Immature natural killer cell (primary cell): ENCODE measurements around the gene UBE3B. TPM values are rescaled to one million over a fixed set of nuclear protein-coding genes. Genes with fewer than 3 reads are reported as not detected.

ENCODE experiments used
- DNase-seq, 3 donors: peaks; one replicate each; pipeline ENCODE4 v3.0.0; 2022; ENCODE audit warnings: mixed read lengths in 1 of 3
- H3K27ac Mint-ChIP-seq, 6 donors: one replicate each; pipeline ENCODE4 v1.8.0; 2020; ENCODE audit warnings: mixed read lengths in 6 of 6, mild to moderate bottlenecking in 5 of 6, inconsistent platforms in 4 of 6, moderate library complexity in 3 of 6
- H3K27me3 Mint-ChIP-seq, 3 donors: one replicate each; pipeline ENCODE4 v1.8.0; 2020 to 2021; ENCODE audit warnings: low read depth in 3 of 3, mild to moderate bottlenecking in 3 of 3, mixed read lengths in 3 of 3, moderate library complexity in 3 of 3, inconsistent platforms in 1 of 3
- H3K36me3 Mint-ChIP-seq, 3 donors: one replicate each; pipeline ENCODE4 v1.8.0; 2020; ENCODE audit warnings: mixed read lengths in 3 of 3, inconsistent platforms in 2 of 3, mild to moderate bottlenecking in 2 of 3
- H3K4me1 Mint-ChIP-seq, 2 donors: one replicate each; pipeline ENCODE4 v1.8.0; 2020; ENCODE audit warnings: inconsistent platforms in 2 of 2, mild to moderate bottlenecking in 2 of 2, mixed read lengths in 2 of 2, moderate library complexity in 1 of 2
- H3K4me3 Mint-ChIP-seq, 5 donors: one replicate each; pipeline ENCODE4 v1.8.0; 2020; ENCODE audit warnings: mild to moderate bottlenecking in 5 of 5, mixed read lengths in 5 of 5, inconsistent platforms in 3 of 5, moderate library complexity in 3 of 5
- H3K9me3 Mint-ChIP-seq, 6 donors: one replicate each; pipeline ENCODE4 v1.8.0; 2020; ENCODE audit warnings: mild to moderate bottlenecking in 6 of 6, mixed read lengths in 6 of 6, inconsistent platforms in 4 of 6, moderate library complexity in 3 of 6
- polyA plus RNA-seq, 3 donors: library from polyadenylated mRNA; unstranded; fragments of 300-500 nt; fragmentation: Illumina TruSeq; gene quantifications; one replicate each; pipeline ENCODE4 v1.2.3, GENCODE V29; 2021

UBE3B gene
- polyA plus RNA-seq, 3 donors from 2014 or later = 25.3 to 41.2 (median 34.2) TPM

- H3K4me1 Mint-ChIP-seq = peaks cover 93 to 99% of the 10 kb centered on the region in 2 donors
- peak overlapping the region; percentile 85 to 98 (median 96) for H3K27ac Mint-ChIP-seq
- H3K9me3 Mint-ChIP-seq = no peaks in the 10 kb centered on the region
- no peak for DNase-seq
- H3K27me3 Mint-ChIP-seq = peaks cover 3 to 5% (median 4%) of the 10 kb centered on the region in 3 donors
- peak overlapping the region; percentile 62 to 85 (median 80) for H3K4me3 Mint-ChIP-seq
- peaks cover 28 to 52% (median 46%) of the 10 kb centered on the region in 3 donors for H3K36me3 Mint-ChIP-seq
Observed at GRCh38 chr12:109458771-109459208, 18.6 kb upstream of the UBE3B start.

GRCh38 chr12:109459247-109459646 is 18.2 kb upstream of the UBE3B start:
- H3K36me3 Mint-ChIP-seq = peaks cover 24 to 47% (median 42%) of the 10 kb centered on the region in 3 donors

GRCh38 chr12:109460538-109460937 is 16.9 kb upstream of the UBE3B start:
- peaks cover 3 to 5% (median 4%) of the 10 kb centered on the region in 3 donors for H3K27me3 Mint-ChIP-seq
- DNase-seq = no peak
- peak overlapping the region; percentile 57 to 85 (median 78) for H3K4me3 Mint-ChIP-seq
- H3K4me1 Mint-ChIP-seq = peaks cover 100% of the 10 kb centered on the region in 2 donors
- peaks cover 29 to 44% (median 34%) of the 10 kb centered on the region in 3 donors for H3K36me3 Mint-ChIP-seq
- no peaks in the 10 kb centered on the region for H3K9me3 Mint-ChIP-seq
- peak overlapping the region; percentile 85 to 99 (median 96) for H3K27ac Mint-ChIP-seq

More at GRCh38 chr12:109459247-109459646, 18.2 kb upstream of the UBE3B start:
- DNase-seq = no peak
- no peaks in the 10 kb centered on the region for H3K9me3 Mint-ChIP-seq
- peaks cover 3 to 5% (median 4%) of the 10 kb centered on the region in 3 donors for H3K27me3 Mint-ChIP-seq
- H3K27ac Mint-ChIP-seq = peak overlapping the region; percentile 85 to 98 (median 96)
- H3K4me3 Mint-ChIP-seq = peak overlapping the region; percentile 62 to 85 (median 80)
- H3K4me1 Mint-ChIP-seq = peaks cover 93 to 99% of the 10 kb centered on the region in 2 donors

- Mint-ChIP-seq H3K27ac (peak overlapping the region; percentile 85 to 99 (median 96)), H3K4me3 (peak overlapping the region; percentile 57 to 85 (median 78)), H3K9me3 (no peaks in the 10 kb centered on the region), H3K27me3 (peaks cover 3 to 5% (median 4%) of the 10 kb centered on the region in 3 donors), H3K36me3 (peaks cover 23 to 39% (median 26%) of the 10 kb centered on the region in 3 donors), H3K4me1 (peaks cover 100% of the 10 kb centered on the region in 2 donors)
- DNase-seq = peak; percentile 45 to 59 (median 56)
Observed at GRCh38 chr12:109461049-109461845, 16.2 kb upstream of the UBE3B start.

- Mint-ChIP-seq H3K27ac (peak overlapping the region; percentile 85 to 99 (median 96)), H3K9me3 (no peaks in the 10 kb centered on the region), H3K4me3 (peak overlapping the region; percentile 40 to 85 (median 69)), H3K4me1 (peaks cover 99 to 100% of the 10 kb centered on the region in 2 donors), H3K36me3 (peaks cover 15 to 30% (median 20%) of the 10 kb centered on the region in 3 donors), H3K27me3 (peaks cover 3 to 5% (median 4%) of the 10 kb centered on the region in 3 donors)
- DNase-seq = no peak
Observed at GRCh38 chr12:109461846-109462756, 15.3 kb upstream of the UBE3B start.

- Mint-ChIP-seq H3K9me3 (no peaks in the 10 kb centered on the region), H3K4me1 (peaks cover 97 to 100% of the 10 kb centered on the region in 2 donors), H3K36me3 (peaks cover 13 to 29% (median 15%) of the 10 kb centered on the region in 3 donors), H3K27me3 (peaks cover 3 to 5% (median 4%) of the 10 kb centered on the region in 3 donors), H3K27ac (peak overlapping the region; percentile 85 to 99 (median 96)), H3K4me3 (peak overlapping the region; percentile 40 to 85 (median 63))
- DNase-seq = no peak
Observed at GRCh38 chr12:109462868-109463692, 14.4 kb upstream of the UBE3B start.

- Mint-ChIP-seq H3K27ac (peak overlapping the region; percentile 85 to 99 (median 96)), H3K4me1 (peaks cover 97 to 100% of the 10 kb centered on the region in 2 donors), H3K4me3 (peak overlapping the region in 4 of 5 donors; percentile 18 to 63 (median 53)), H3K27me3 (peaks cover 1 to 5% (median 2%) of the 10 kb centered on the region in 3 donors), H3K36me3 (peaks cover 10 to 28% (median 19%) of the 10 kb centered on the region in 3 donors), H3K9me3 (no peaks in the 10 kb centered on the region)
- DNase-seq = no peak
Observed at GRCh38 chr12:109463756-109464155, 13.7 kb upstream of the UBE3B start.

GRCh38 chr12:109464642-109465351 is 12.6 kb upstream of the UBE3B start:
- H3K27me3 Mint-ChIP-seq = peaks cover 0 to 5% (median 2%) of the 10 kb centered on the region in 3 donors
- peaks cover 97 to 100% of the 10 kb centered on the region in 2 donors for H3K4me1 Mint-ChIP-seq
- peak overlapping the region; percentile 3 to 98 (median 74) for H3K27ac Mint-ChIP-seq
- no peak for DNase-seq
- H3K4me3 Mint-ChIP-seq = peak overlapping the region in 1 of 5 donors; percentile 24
- H3K9me3 Mint-ChIP-seq = no peaks in the 10 kb centered on the region
- H3K36me3 Mint-ChIP-seq = peaks cover 4 to 23% (median 17%) of the 10 kb centered on the region in 3 donors

- Mint-ChIP-seq H3K9me3 (no peaks in the 10 kb centered on the region), H3K4me3 (peak overlapping the region in 1 of 5 donors; percentile 55), H3K4me1 (peaks cover 97 to 100% of the 10 kb centered on the region in 2 donors), H3K36me3 (peaks cover 4 to 20% (median 17%) of the 10 kb centered on the region in 3 donors), H3K27ac (peak overlapping the region; percentile 62 to 98 (median 81)), H3K27me3 (peaks cover 0 to 2% (median 2%) of the 10 kb centered on the region in 3 donors)
- no peak for DNase-seq
Observed at GRCh38 chr12:109466305-109466704, 11.1 kb upstream of the UBE3B start.

- H3K4me1 Mint-ChIP-seq = peaks cover 96 to 97% of the 10 kb centered on the region in 2 donors
- peak overlapping the region; percentile 12 to 98 (median 81) for H3K27ac Mint-ChIP-seq
- H3K36me3 Mint-ChIP-seq = peaks cover 4 to 20% (median 17%) of the 10 kb centered on the region in 3 donors
- H3K27me3 Mint-ChIP-seq = no peaks in the 10 kb centered on the region
- no peak for DNase-seq
- H3K9me3 Mint-ChIP-seq = no peaks in the 10 kb centered on the region
- peak overlapping the region in 3 of 5 donors; percentile 5 to 75 (median 13) for H3K4me3 Mint-ChIP-seq
Observed at GRCh38 chr12:109466821-109467220, 10.6 kb upstream of the UBE3B start.

- DNase-seq = peak; percentile 26 to 53 (median 40)
- H3K27ac Mint-ChIP-seq = peak overlapping the region; percentile 84 to 98 (median 86)
- peak overlapping the region; percentile 60 to 78 (median 67) for H3K4me3 Mint-ChIP-seq
- no peaks in the 10 kb centered on the region for H3K9me3 Mint-ChIP-seq
- peaks cover 85 to 97% of the 10 kb centered on the region in 2 donors for H3K4me1 Mint-ChIP-seq
- peaks cover 4 to 20% (median 17%) of the 10 kb centered on the region in 3 donors for H3K36me3 Mint-ChIP-seq
- H3K27me3 Mint-ChIP-seq = no peaks in the 10 kb centered on the region
Observed at GRCh38 chr12:109467978-109468676, 9.3 kb upstream of the UBE3B start.
